GM21619 (cell line): Measurements from ENCODE around the gene COL8A1.
A peak's percentile ranks its signal among the peaks of the same experiment; 100 is the strongest.

ENCODE experiments used
- ATAC-seq: cut with Tn5 transposase; IDR thresholded peaks from one replicate; pipeline ENCODE4 v1.9.1; 2021; ENCODE audit not compliant: unreplicated experiment

COL8A1 gene

GRCh38 chr3:99781761-99782160 lies 143.4 kb downstream of the COL8A1 start:
- ATAC-seq, result no peak

GRCh38 chr3:99783011-99783573 lies 144.7 kb downstream of the COL8A1 start:
- no peak for ATAC-seq

GRCh38 chr3:99789011-99789721 lies 150.8 kb downstream of the COL8A1 start:
- ATAC-seq, result peak; percentile 87

- ATAC-seq, result no peak
These were observed 156.1 kb downstream of the COL8A1 start for GRCh38 chr3:99794485-99794884.

GRCh38 chr3:99795573-99795972 lies 157.2 kb downstream of the COL8A1 start:
- ATAC-seq, result no peak

- no peak for ATAC-seq
These were observed 161.0 kb downstream of the COL8A1 start for GRCh38 chr3:99799422-99799821.

- ATAC-seq, result no peak
These were observed 164.9 kb downstream of the COL8A1 start for GRCh38 chr3:99803297-99803696.

- ATAC-seq, result no peak
These were observed 166.8 kb downstream of the COL8A1 start for GRCh38 chr3:99805160-99805559.

GRCh38 chr3:99808163-99808794 lies 169.9 kb downstream of the COL8A1 start:
- peak; percentile 71 for ATAC-seq

GRCh38 chr3:99809565-99809964 lies 171.2 kb downstream of the COL8A1 start:
- ATAC-seq, result no peak

- ATAC-seq, result no peak
These were observed 172.0 kb downstream of the COL8A1 start for GRCh38 chr3:99810403-99810802.

- no peak for ATAC-seq
These were observed 178.6 kb downstream of the COL8A1 start for GRCh38 chr3:99817047-99817436.

- ATAC-seq, result peak; percentile 97
These were observed 179.2 kb downstream of the COL8A1 start, which contains the start of gene CMSS1 for GRCh38 chr3:99817437-99818240. Gene CMSS1 (plus strand): TSS chr3:99817862.

- no peak for ATAC-seq
These were observed 180.4 kb downstream of the COL8A1 start for GRCh38 chr3:99818818-99819217.

- ATAC-seq, result no peak
These were observed 185.6 kb downstream of the COL8A1 start for GRCh38 chr3:99823723-99824711.

GRCh38 chr3:99825004-99825640 lies 186.7 kb downstream of the COL8A1 start:
- ATAC-seq, result no peak

GRCh38 chr3:99829844-99830243 lies 191.4 kb downstream of the COL8A1 start:
- ATAC-seq, result no peak

GRCh38 chr3:99833617-99834205 lies 195.3 kb downstream of the COL8A1 start:
- ATAC-seq, result no peak

GRCh38 chr3:99834211-99834957 lies 196.0 kb downstream of the COL8A1 start:
- ATAC-seq, result no peak
